ENCODE measurements around the gene NUDT7. TPM values are rescaled to one million over a fixed set of nuclear protein-coding genes. Genes with fewer than 3 reads are reported as not detected.

NUDT7 gene
- total RNA-seq, 1 donor from 2014 or later = 5.1 TPM

GRCh38 chr16:77723108-77723514, 797 bp downstream of the NUDT7 start:
- no peak for DNase-seq (ENCODE audit: low read depth, low spot score)

DNA sequence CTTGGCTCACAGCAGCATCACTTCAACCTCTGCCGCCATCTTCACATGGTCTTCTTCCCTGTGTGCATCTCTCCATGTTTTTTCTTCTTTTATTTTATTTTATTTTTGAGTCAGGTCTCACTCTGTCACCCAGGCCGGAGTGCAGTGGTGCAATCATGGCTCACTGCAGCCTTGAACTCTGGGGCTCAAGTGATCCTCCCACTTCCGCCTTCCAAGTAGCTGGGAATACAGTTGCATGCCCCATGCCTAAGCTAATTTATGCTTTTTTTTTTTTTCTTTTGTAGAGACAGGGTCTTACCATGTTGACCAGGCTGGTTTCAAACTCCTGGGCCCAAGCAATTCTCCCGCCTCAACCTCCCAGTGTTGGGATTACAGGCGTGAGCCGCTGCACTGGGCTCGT, 1.9 kb downstream of the NUDT7 start:
- no peak for DNase-seq (ENCODE audit: low read depth, low spot score)

DNA sequence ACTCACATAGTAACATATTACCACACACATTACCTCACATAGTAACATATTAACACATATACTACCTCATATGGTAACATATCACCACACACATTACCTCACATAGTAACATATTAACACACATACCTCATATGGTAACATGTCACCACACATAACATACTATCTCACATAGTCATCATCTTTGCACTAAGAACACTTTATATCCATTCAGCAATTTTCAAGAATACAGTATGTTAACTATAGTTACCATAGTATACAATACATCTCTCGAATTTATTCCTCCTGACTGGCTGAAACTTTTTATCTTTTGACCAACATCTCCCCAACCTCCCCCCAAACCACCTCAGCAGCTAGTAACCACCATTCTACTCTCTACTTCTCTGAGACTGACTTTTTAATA, 7.6 kb downstream of the NUDT7 start:
- DNase-seq (ENCODE audit: low read depth, low spot score) = no peak

DNA sequence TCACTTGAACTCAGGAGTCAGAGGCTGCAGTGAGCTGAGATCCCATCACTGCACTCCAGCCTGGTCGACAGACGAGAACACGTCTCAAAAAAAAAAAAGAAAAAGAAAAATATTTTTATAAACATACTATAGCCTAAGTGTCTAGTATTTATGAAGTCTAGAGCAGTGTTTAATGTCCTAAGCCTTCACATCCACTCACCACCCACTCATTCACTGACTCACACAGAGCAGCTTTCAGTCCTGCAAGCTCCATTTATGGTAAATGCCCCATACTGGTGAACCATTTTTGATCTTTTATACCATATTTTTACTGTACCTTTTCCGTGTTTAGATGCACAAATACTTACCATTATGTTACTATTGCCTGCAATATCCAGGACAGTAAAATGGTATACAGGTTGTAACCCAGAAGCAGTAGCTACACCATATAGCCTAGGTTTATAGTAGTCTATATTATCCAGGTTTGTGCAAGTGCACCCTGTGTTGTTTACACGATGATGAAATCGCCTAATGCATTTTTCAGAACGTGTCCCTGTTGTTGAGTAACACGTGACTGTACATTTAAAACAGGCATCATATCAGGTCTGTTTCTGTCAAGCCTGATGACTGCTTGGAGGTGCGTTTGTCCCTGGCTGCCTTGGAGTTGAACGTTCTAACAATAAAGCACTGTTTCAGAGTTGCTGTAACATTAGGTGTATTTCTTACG, 10.1 kb downstream of the NUDT7 start:
- no peak for DNase-seq (ENCODE audit: low read depth, low spot score)

DNA sequence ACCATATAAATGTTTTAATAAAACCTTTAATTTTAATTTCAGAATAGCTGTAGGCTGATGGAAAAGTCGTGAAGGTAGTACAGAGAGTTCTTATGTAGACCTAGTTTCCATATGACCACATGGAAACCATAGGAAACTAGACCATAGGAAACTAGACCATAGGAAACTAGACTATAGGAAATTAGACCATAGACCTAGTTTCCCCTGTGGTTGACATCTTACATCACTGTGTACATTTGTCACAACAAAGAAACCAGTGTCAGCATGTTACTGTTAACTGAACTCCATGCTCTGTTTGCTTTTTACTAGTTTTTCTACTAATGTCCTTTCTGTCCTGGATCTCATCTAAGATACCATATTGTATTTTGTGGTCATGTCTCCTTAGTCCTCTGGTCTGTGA, 14.6 kb downstream of the NUDT7 start:
- DNase-seq (ENCODE audit: low read depth, low spot score) = no peak

DNA sequence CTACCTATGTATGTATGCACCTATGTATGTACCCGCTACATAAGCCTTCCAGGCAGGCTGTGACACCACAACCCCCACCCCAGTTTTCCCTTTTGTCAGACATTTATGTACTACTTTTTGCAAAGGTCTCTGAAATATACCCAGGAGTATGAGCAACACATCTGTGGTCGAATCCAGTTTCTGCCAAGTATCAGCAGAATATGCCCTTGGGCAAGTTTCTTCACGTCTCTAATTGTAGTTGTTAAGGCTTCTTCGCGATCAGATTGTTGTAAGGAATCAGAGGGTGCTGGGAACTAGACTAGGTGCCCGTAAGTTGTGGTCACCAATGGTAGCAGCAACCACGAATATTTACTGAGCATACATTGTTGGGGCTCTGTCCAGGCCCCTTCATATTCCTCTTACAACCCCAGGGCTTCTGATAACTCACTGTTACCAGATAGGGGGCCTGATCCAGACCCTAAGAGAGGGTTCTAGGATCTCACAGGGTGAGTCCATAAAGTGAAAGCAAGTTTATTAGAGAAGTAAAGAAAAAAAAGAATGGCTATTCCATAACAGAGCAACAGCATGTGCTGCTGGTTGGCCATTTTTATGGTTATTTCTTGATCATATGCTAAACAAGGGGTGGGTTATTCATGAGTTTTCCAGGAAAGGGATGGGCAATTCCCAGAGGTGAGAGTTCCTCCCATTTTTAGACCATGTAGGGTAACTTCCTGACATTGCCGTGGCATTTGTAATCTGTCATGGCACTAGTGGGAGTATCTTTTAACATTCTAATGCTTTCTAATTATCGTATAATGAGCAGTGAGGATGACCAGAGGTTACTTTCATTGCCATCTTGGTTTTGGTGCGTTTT, 16.6 kb downstream of the NUDT7 start:
- no peak for DNase-seq (ENCODE audit: low read depth, low spot score)

DNA sequence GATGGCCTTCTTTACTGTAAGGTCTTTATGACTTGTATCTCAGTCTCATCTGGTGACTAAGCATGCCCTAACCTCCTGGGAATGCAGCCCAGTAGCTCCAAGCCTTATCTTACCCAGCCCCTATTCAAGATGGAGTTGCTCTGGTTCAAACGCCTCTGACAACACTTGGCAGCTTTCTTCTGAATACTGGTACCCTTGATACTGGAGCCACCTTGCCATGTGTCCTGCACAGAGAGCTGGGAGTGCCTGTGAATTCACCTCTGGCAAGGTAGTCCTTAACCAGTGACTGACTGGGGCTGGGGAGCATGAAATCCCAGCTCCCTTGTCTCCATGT, 17.2 kb downstream of the NUDT7 start:
- no peak for DNase-seq (ENCODE audit: low read depth, low spot score)

DNA sequence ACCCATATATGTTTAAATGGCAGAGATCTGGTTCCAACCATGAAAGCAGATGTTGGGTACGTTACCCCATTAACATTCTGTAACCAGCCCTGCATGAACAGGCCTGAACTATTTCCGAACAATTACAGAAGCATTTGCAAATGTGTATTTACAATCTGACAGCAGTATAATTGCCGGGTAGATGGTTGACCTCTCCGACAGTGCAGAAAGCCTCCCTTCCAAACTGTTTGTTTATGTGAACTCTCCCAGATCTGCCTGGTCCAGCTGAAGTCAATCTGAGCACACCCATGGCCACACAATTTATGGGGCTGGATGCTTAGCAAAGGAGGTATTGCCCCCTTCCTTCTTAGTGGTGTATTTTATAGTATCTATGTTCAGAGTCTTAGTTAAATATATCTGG, 21.8 kb downstream of the NUDT7 start:
- no peak for DNase-seq (ENCODE audit: low read depth, low spot score)

DNA sequence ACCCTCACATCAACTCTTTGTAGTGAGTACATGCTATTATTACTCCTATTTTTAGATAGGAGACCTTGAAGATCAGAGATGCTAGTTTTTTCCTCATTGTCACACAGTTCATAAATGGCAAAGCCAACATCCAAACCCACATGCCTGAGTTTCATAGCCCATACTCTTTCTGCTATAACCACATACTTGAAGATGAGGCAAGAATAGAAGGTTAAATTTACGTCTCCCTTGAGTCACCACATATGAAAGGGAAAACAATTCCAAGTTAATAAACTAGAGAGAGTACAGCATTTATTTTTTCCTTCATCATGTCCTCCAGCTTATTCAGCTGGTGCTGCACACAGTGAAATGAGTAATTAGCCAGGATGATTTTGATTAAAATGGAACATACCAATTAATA, 23.7 kb downstream of the NUDT7 start:
- DNase-seq (ENCODE audit: low read depth, low spot score) = no peak

GRCh38 chr16:77748421-77749005, 26.2 kb downstream of the NUDT7 start:
- DNase-seq (ENCODE audit: low read depth, low spot score) = no peak

DNA sequence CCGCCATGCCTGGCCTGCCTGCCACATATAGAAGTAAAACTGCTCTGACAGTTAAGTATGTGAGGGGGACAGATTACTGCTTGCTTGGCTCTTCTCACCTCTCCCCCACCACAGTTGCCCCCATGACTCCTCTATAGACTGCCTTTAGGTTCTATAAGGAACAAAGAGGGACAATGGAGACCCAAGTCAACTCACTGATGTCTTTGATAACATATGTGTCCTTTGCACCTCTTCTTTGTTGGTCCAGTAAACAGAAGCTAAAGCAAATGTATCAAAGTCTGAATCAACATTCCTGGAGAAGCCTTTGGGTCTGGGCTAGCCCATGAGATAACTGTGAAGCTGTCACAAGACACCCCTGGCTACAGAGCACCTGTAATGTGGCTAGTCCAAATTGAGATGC, 27.1 kb downstream of the NUDT7 start:
- DNase-seq (ENCODE audit: low read depth, low spot score) = no peak

DNA sequence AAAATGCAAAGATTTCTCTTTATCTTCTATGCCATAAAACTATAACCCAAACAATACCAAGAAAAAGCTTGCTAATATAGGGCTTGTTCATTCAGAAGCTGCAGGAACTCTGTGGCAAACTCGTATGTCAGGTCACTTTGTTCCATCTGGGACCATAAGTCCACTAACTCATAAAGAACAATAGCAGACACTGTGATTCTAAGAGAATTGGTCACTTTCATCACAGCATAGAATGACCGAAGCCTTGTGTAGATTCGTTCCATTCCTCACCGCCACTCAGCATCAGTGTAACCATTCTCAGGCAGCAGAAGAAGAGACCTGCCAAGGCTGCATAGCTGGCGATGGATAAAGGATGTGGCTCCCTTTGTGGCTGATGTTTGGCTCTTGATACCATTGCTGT, 35.7 kb downstream of the NUDT7 start:
- DNase-seq (ENCODE audit: low read depth, low spot score) = no peak

- no peak for DNase-seq (ENCODE audit: low read depth, low spot score)
Observed at GRCh38 chr16:77758508-77758907, 36.2 kb downstream of the NUDT7 start.

DNA sequence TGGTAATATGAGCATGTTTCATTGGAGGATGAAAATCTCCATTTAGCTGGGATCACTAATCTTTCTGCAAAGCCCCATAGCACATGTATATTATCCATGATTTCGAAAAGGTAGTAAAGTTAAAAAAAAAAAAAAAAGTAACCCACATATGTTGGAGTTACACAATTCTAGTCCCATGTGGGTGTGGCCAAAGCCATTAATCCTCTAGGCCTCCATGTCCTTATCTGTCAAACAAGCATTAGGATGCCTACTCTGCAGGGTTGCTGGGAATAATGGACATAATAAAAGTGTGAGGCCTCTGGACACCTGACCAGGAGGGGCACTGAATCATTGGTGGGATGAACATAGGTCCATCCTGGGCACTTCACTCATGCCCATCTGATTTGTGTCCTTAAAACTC, 36.9 kb downstream of the NUDT7 start:
- DNase-seq (ENCODE audit: low read depth, low spot score) = no peak

GRCh38 chr16:77759821-77760220, 37.5 kb downstream of the NUDT7 start:
- no peak for DNase-seq (ENCODE audit: low read depth, low spot score)

DNA sequence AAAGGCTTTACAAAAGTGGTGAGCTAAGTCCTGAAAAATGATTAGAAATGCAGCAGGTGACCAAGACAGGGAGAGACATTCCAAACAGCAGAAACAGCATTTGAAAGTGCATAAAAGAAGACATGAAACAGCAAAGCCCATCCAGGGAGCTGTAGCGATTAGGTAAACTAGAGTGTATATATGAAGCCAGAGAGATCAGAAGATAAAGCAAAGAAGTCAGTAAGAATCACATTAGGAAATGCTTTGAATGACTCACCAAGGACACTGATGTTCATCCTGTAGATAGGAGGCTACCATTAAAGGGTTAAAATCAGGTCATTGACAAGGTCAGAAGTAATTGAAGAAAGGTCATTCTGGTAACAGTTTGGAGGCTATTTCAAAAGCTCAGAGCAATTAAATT, 38.5 kb downstream of the NUDT7 start:
- no peak for DNase-seq (ENCODE audit: low read depth, low spot score)

- no peak for DNase-seq (ENCODE audit: low read depth, low spot score)
Observed at GRCh38 chr16:77761204-77761603, 38.9 kb downstream of the NUDT7 start.

- DNase-seq (ENCODE audit: low read depth, low spot score) = no peak
Observed at GRCh38 chr16:77762262-77762661, 39.9 kb downstream of the NUDT7 start.

- no peak for DNase-seq (ENCODE audit: low read depth, low spot score)
Observed at GRCh38 chr16:77763994-77764393, 41.7 kb downstream of the NUDT7 start.

GRCh38 chr16:77767211-77767610, 44.9 kb downstream of the NUDT7 start:
- DNase-seq (ENCODE audit: low read depth, low spot score) = no peak

- no peak for DNase-seq (ENCODE audit: low read depth, low spot score)
Observed at GRCh38 chr16:77767826-77768225, 45.5 kb downstream of the NUDT7 start.
